LNCAP (cell line): Measurements from ENCODE around the gene ZNF407.

Experiments used
- TF ChIP-seq, protein P1 (sequence below): fragments of 450-650 bp; IDR thresholded peaks from 2 replicates; pipeline ENCODE4 v1.5.1; 2017; ENCODE audit warnings: mild to moderate bottlenecking

Gene ZNF407

DNA sequence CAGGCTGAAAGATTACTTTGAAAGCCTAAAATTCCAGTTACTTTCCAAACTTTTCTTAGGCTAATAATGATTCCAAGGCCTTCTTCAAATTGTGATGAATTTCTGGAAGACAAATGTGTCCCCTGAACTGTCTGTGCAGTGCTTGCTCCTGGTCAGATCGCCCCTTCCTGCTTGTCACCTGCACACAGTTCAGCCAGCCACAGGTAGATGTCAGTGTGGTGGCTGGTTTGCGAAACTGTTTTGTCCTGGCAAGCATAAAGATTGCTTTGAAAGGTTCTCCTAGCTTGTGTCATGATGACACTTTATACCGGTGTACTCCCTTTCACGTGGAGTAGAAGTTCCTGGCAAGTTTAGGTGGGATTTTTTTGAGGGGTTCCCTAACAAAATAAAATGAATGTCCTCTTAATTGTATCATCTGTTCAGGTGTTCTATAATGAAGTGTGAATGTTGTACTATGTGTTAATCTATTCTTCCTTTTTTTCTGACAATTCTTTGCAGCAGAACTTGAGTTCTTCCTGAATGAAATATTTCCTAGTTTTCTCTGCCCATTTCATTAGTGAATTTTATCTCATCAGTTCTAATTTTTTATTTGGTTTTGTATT, 298.8 kb downstream of the ZNF407 start:
- TF ChIP-seq, protein P1, sequence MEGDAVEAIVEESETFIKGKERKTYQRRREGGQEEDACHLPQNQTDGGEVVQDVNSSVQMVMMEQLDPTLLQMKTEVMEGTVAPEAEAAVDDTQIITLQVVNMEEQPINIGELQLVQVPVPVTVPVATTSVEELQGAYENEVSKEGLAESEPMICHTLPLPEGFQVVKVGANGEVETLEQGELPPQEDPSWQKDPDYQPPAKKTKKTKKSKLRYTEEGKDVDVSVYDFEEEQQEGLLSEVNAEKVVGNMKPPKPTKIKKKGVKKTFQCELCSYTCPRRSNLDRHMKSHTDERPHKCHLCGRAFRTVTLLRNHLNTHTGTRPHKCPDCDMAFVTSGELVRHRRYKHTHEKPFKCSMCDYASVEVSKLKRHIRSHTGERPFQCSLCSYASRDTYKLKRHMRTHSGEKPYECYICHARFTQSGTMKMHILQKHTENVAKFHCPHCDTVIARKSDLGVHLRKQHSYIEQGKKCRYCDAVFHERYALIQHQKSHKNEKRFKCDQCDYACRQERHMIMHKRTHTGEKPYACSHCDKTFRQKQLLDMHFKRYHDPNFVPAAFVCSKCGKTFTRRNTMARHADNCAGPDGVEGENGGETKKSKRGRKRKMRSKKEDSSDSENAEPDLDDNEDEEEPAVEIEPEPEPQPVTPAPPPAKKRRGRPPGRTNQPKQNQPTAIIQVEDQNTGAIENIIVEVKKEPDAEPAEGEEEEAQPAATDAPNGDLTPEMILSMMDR = peak; percentile 90

DNA sequence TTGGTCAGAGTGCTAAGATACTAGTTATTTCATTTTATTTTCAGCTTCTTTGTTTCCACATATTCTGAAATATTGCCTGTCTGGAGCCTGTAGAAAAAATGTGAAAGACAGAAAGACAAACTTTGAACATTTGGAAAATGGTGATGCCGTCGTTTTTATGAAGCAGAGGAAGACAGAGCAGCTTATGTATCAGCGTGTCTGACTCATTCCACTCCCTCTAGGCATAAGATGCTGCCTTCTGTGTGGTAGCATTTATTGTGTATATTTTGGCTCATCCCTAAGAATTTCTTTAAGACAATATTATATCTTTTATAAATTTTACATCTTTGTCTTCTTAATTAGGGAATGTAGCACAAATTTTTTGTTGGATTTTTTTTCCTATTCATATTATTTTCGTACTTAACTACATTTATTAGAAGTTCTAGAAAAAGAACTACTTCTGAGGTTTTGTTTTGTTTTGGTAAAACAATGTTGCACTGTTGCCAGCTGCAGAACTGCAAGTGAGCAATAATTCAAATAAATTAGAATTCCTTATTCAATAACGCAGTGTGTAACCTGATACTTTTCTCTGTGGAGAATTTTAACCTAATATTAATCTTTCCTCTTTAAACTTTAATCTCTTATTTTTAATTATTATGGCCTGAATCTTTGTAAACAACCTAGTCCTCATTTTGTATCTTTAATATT, 300.4 kb downstream of the ZNF407 start:
- TF ChIP-seq, protein P1 = no peak

DNA sequence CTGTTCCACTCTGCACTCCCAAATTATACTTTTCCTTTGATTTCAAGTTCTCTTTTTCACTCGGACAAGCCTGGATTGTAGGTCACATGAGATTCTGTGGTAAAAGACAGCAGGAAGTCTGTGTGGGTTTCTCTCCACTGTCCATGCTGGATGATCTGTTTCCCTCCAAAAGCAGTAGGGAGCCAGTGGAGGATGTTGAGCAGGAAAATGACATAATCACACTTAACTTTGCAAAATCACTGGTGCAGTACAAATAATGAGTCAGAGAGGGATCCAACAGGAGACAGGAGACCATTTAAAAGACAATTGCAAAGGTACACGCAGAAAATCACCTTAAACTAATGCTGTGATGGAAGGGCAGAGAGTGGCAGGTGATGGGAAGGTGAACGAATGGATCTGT, 301.3 kb downstream of the ZNF407 start:
- TF ChIP-seq, protein P1 = no peak

DNA sequence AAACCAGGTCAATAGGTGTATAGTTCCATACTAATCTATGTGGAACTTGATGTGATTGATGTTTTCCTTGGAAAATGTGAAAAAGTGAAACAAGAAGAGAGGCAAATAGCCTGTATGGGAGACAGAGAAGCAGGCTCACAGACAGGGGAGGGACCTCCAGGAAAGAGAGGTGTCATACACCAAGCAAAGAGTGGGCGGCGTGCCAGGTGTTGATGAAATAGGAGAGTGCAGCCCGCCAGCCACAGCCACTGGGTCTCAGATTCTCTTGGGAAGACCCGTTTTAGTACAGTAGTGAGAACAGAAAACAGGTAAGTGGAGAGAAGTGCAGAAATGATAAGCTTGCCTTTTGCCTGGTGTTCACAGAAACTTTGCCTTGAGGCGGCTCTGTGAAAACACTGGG, 301.9 kb downstream of the ZNF407 start:
- TF ChIP-seq, protein P1 = no peak

DNA sequence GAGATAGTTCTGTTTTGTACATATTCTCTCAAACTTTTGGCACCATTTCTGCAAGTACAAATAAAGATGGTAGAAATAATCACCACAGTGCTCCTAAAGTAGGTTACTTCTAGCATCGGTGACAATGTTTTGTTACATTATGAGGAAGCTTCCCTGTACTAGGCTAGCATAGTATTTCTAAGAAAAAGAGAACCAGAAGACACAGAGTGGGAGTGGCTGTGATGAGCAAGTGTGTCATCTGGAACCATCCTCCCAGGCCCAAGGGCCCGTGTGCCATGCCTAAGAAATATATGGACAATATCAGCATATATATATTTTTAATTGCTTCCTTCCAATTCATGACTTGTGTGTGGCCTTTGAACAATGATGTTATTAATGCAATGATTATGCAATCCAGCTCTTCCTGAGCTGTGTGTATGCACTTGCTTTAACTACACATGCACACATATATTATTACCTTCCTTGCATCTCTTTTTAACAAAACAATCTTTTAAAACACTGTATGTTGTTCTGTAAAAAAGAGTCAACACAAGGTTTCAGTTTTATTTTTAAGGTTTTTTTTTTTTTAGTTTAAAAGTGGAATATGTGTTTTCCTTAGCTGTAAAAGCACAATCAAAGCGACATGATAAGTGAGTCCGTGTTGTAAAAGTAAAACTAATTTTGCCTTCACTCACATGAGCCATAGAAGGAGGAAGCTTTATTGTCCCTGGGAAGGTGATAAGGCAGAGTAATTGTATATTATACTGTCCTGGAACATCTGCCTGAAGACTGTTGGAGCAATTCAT, 303.9 kb downstream of the ZNF407 start:
- TF ChIP-seq, protein P1 = no peak

DNA sequence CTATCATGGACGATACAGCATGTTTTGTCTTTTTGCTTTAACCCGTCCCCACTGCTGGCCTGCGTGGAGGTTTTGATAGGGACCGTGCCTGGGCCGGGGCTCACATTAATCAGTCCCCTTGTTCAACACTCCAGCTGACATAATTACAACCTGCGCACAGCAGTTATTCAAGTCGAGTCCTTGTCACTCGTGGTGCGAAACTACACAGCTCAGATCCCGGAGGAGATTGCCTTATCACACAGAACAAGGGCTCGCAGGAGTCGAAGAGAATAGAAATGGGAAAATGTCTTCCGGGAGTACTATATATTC, 304.4 kb downstream of the ZNF407 start:
- TF ChIP-seq, protein P1 = no peak

DNA sequence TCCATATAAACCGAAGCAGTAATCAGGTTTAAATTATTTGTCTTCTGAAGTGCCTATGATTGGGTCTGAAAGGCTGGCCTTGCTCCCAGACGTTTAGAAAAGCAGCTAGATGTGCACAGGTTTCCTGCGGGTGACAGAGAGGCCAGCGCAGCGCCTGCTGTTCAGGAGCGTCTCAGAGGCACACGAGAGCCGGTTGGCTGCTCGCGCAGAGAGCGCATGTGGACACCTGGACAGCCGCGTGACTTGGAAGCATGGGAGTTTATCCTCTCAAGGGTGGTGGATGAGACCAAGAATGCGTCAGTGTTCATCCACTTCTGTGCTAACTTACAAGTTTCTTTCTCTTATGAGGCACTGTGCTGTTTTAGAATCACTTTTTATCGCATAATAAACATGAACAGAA, 307.6 kb downstream of the ZNF407 start:
- TF ChIP-seq, protein P1 = no peak
